ENCODE data around the gene LCN2. TPM values are rescaled to one million over a fixed set of nuclear protein-coding genes. Genes with fewer than 3 reads are reported as not detected.
A peak's percentile ranks its signal among the peaks of the same experiment; 100 is the strongest.

The LCN2 gene
- total and polyA plus RNA-seq, 9 of the 15 experiments (the other 6 are each of a cell fraction or from before 2014, with no cell fraction given), result 0.10 to 1.2 (median 0.44) TPM; not detected in 1

DNA sequence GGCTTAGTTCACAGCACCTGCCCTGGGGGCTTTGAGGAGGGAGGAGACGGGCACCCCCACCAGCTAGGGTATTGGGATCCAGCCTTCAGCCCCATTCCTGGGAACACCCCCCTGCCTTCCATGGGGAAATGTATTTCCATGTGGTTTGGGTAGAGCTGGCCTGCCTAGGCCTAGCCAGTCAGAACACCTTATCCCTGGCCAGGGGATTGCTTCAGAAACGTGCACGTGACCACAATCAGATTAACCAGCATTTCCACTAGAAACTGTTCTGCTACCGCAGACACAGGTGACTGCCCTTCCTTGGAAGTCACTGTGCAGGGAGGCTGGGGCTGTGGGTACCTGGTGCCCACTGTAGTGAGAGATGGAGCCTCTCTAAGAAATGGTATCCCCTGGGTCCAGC, 24.8 kb downstream of the LCN2 start:
- Histone ChIP-seq H3K4me2 (ENCODE audit: insufficient read depth, low read length) (no peak overlapping the region), H3K27me3 (ENCODE audit: control insufficient read depth in 2 of 2, insufficient read depth in 2 of 2, low read length in 2 of 2) (no peaks in the 10 kb centered on the region), H3K79me2 (ENCODE audit: control insufficient read depth, insufficient read depth, low read length) (no peaks in the 10 kb centered on the region), H3K9me3 (replicated peaks; ENCODE audit: control insufficient read depth, insufficient read depth, low read depth, low read length) (no peaks in the 10 kb centered on the region), H2AFZ (ENCODE audit: low read depth, low read length) (no peak overlapping the region), H3K4me3 (no peak overlapping the region), H3K27ac (ENCODE audit: extremely low read depth, low read depth, low read length) (no peak overlapping the region), H4K20me1 (replicated peaks; ENCODE audit: control insufficient read depth, insufficient read depth, low read length) (peaks cover 3% of the 10 kb centered on the region; the same call in 1 of the 2 replicates), H3K9ac (ENCODE audit: insufficient read depth in 1 of 2, low read depth in 2 of 2, low read length in 2 of 2) (0 out of 4 replicates have a peak overlapping the region, but pooled peaks of 1 of the 2 experiments have one; percentile 38), H3K9me1 (ENCODE audit: control insufficient read depth, insufficient read depth, low read length) (no peaks in the 10 kb centered on the region), H3K4me1 (replicated peaks in 1 of 2; ENCODE audit: control insufficient read depth in 2 of 2, insufficient read depth in 2 of 2, low read length in 2 of 2) (peaks cover 0 to 26% of the 10 kb centered on the region in 2 experiments; a peak in 3 of 5 replicates), H3K36me3 (ENCODE audit: control insufficient read depth, insufficient read depth, low read length) (peaks cover 83% of the 10 kb centered on the region)
- DNase-seq (ENCODE audit: extremely low read depth in 1 of 4, low spot score in 3 of 4) (no peak), FAIRE-seq (no peak), ATAC-seq (peak; percentile 16)
- CTCF ChIA-PET (ENCODE audit: low intra/inter-chr PET ratio), result no interaction called here
- WGBS (ENCODE audit: insufficient coverage, low coverage, missing lambda C conversion rate), result 47% methylated on average over 4 of the region's 4 CpGs
- POLR2A ChIA-PET, result interaction anchor here (0.7 to 12.6 kb wide), 6 partner anchors 10 to 525 kb away, joined by 3 to 155 read pairs (median 7); partner anchors contain the start of genes BBLN and CIZ1
- no TSS peak for BruUV-seq (replicated peaks)
- intact Hi-C loops (cut with micrococcal nuclease) (loop anchor here (5.0 kb wide), 1 partner anchor 498 kb away; no protein-coding TSS in a partner anchor), in situ Hi-C loops (cut with MboI) (loop anchor here (10.0 kb wide), 1 partner anchor 521 kb away; no protein-coding TSS in a partner anchor)
- peak; percentile 68 for TF ChIP-seq BHLHE40 (IDR thresholded peaks at IDR 0.05; ENCODE audit: low read length)
- TF ChIP-seq, protein P1, sequence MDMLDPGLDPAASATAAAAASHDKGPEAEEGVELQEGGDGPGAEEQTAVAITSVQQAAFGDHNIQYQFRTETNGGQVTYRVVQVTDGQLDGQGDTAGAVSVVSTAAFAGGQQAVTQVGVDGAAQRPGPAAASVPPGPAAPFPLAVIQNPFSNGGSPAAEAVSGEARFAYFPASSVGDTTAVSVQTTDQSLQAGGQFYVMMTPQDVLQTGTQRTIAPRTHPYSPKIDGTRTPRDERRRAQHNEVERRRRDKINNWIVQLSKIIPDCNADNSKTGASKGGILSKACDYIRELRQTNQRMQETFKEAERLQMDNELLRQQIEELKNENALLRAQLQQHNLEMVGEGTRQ (CRISPR knock-in tag; IDR thresholded peaks at IDR 0.05), result peak; percentile 52
- TF ChIP-seq, protein P2, sequence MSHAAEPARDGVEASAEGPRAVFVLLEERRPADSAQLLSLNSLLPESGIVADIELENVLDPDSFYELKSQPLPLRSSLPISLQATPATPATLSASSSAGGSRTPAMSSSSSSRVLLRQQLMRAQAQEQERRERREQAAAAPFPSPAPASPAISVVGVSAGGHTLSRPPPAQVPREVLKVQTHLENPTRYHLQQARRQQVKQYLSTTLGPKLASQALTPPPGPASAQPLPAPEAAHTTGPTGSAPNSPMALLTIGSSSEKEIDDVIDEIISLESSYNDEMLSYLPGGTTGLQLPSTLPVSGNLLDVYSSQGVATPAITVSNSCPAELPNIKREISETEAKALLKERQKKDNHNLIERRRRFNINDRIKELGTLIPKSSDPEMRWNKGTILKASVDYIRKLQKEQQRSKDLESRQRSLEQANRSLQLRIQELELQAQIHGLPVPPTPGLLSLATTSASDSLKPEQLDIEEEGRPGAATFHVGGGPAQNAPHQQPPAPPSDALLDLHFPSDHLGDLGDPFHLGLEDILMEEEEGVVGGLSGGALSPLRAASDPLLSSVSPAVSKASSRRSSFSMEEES (CRISPR knock-in tag; IDR thresholded peaks at IDR 0.05), result peak; percentile 36
- TF ChIP-seq CEBPB (tag; IDR thresholded peaks at IDR 0.05), result peak; percentile 41; the same call in 1 of the 2 replicates
- TF ChIP-seq ZKSCAN1 (IDR thresholded peaks at IDR 0.05; ENCODE audit: low read depth, low read length), result no peak
- TF ChIP-seq GATAD2B (IDR thresholded peaks at IDR 0.05; ENCODE audit: borderline replicate concordance), result no peak
- peak; percentile 81 for TF ChIP-seq USF1 (CRISPR knock-in tag; IDR thresholded peaks at IDR 0.05)
- TF ChIP-seq IRF1 (CRISPR knock-in tag; IDR thresholded peaks at IDR 0.05; ENCODE audit: borderline replicate concordance), result no peak
- no peak for TF ChIP-seq ZNF23 (CRISPR knock-in tag; IDR thresholded peaks at IDR 0.05)
- TF ChIP-seq POLR2AphosphoS2 (IDR thresholded peaks at IDR 0.05; ENCODE audit: low read length), result no peak
- TF ChIP-seq PRDM10 (IDR thresholded peaks at IDR 0.05; ENCODE audit: partially characterized antibody), result peak; percentile 80
- TF ChIP-seq NRF1 (conservative IDR thresholded peaks at IDR 0.05 in 1 of 2, IDR thresholded peaks at IDR 0.05 in 1 of 2), result no peak
